ENCODE data around the gene GTF2I.
"Not testable (repeated sequence)": the region's sequence is repeated elsewhere in the genome, so short reads cannot be mapped to it uniquely, and the experiment has no call there.

GRCh38 chr7:74758268-74758667, 100.8 kb downstream of the GTF2I start:
- not testable (repeated sequence) for TF ChIP-seq CTCF, POLR2A (IDR thresholded peaks at IDR 0.05)
